KMS-11 (cell line): Measurements from ENCODE around the gene ADGRG2.

Experiments
- H2AFZ ChIP-seq: fragments of 200-600 bp; sonication (generic); 2 replicates; pipeline ENCODE4 v1.6.1; 2016; ENCODE audit warnings: antibody characterized with exemption, mixed run types, low read depth
- H3K27ac ChIP-seq: fragments of 200-600 bp; sonication (generic); 2 replicates; pipeline ENCODE4 v1.6.1; 2016; ENCODE audit warnings: mild to moderate bottlenecking, mixed run types
- H3K27me3 ChIP-seq: fragments of 200-600 bp; sonication (generic); 2 replicates; pipeline ENCODE4 v1.6.1; 2017; ENCODE audit warnings: mild to moderate bottlenecking, low read depth, mixed run types, moderate library complexity; ENCODE audit not compliant: insufficient read depth
- H3K36me3 ChIP-seq: fragments of 200-600 bp; sonication (generic); 2 replicates; pipeline ENCODE4 v1.6.1; 2017; ENCODE audit warnings: mild to moderate bottlenecking, mixed run types; ENCODE audit not compliant: insufficient read depth
- H3K4me1 ChIP-seq: fragments of 200-600 bp; sonication (generic); 2 replicates; pipeline ENCODE4 v1.6.1; 2016; ENCODE audit warnings: mild to moderate bottlenecking, low read depth, mixed run types; ENCODE audit not compliant: poor library complexity, severe bottlenecking
- H3K4me2 ChIP-seq: fragments of 200-600 bp; sonication (generic); 2 replicates; pipeline ENCODE4 v1.7.0; 2016; ENCODE audit warnings: mild to moderate bottlenecking, mixed run types
- H3K4me3 ChIP-seq: fragments of 200-600 bp; sonication (generic); IDR thresholded peaks from 2 replicates; pipeline ENCODE4 v1.6.1; 2017; ENCODE audit warnings: low read depth, low read length, mixed read lengths; ENCODE audit not compliant: insufficient read depth
- H3K79me2 ChIP-seq: fragments of 200-600 bp; sonication (generic); 2 replicates; pipeline ENCODE4 v1.6.1; 2016; ENCODE audit warnings: low read depth, mixed run types; ENCODE audit not compliant: insufficient read depth
- H3K9ac ChIP-seq: fragments of 200-600 bp; sonication (generic); 2 replicates; pipeline ENCODE4 v1.6.1; 2016; ENCODE audit warnings: mild to moderate bottlenecking, mixed run types
- H4K20me1 ChIP-seq: fragments of 200-600 bp; sonication (generic); 2 replicates; pipeline ENCODE4 v1.6.1; 2016; ENCODE audit warnings: mild to moderate bottlenecking, mixed run types; ENCODE audit not compliant: insufficient read depth
- CTCF ChIP-seq: fragments of 200-600 bp; sonication (generic); conservative IDR thresholded peaks from 2 replicates; pipeline ENCODE4 v1.6.1; 2017; ENCODE audit warnings: low read depth, mild to moderate bottlenecking, antibody characterized with exemption, low read length, moderate library complexity, mixed read lengths

ADGRG2 gene

GRCh38 chrX:19063030-19063429 is 59.2 kb downstream of the ADGRG2 start:
- no peak for TF ChIP-seq CTCF
- H3K36me3 ChIP-seq = no peaks in the 10 kb centered on the region
- no peaks in the 10 kb centered on the region for H3K79me2 ChIP-seq
- no peaks in the 10 kb centered on the region for H4K20me1 ChIP-seq
- no peak overlapping the region for H3K4me2 ChIP-seq
- no peak overlapping the region for H3K27ac ChIP-seq
- no peak overlapping the region for H3K4me3 ChIP-seq
- H2AFZ ChIP-seq = no peak overlapping the region
- H3K9ac ChIP-seq = no peak overlapping the region
- no peaks in the 10 kb centered on the region for H3K4me1 ChIP-seq
- no peaks in the 10 kb centered on the region for H3K27me3 ChIP-seq

GRCh38 chrX:19059067-19059466 is 63.2 kb downstream of the ADGRG2 start:
- no peak for TF ChIP-seq CTCF
- Histone ChIP-seq H3K4me2 (no peak overlapping the region), H3K4me1 (no peaks in the 10 kb centered on the region), H4K20me1 (no peaks in the 10 kb centered on the region), H3K79me2 (no peaks in the 10 kb centered on the region), H3K36me3 (no peaks in the 10 kb centered on the region), H3K9ac (no peak overlapping the region), H3K4me3 (no peak overlapping the region), H3K27me3 (no peaks in the 10 kb centered on the region), H3K27ac (no peak overlapping the region), H2AFZ (no peak overlapping the region)

GRCh38 chrX:19057856-19058255 is 64.4 kb downstream of the ADGRG2 start:
- Histone ChIP-seq H3K4me1 (no peaks in the 10 kb centered on the region), H3K79me2 (no peaks in the 10 kb centered on the region), H3K27ac (no peak overlapping the region), H3K4me2 (no peak overlapping the region), H3K27me3 (no peaks in the 10 kb centered on the region), H4K20me1 (no peaks in the 10 kb centered on the region), H3K9ac (no peak overlapping the region), H3K36me3 (no peaks in the 10 kb centered on the region), H2AFZ (no peak overlapping the region), H3K4me3 (no peak overlapping the region)
- no peak for TF ChIP-seq CTCF

- Histone ChIP-seq H3K9ac (no peak overlapping the region), H3K36me3 (no peaks in the 10 kb centered on the region), H3K79me2 (no peaks in the 10 kb centered on the region), H3K4me1 (no peaks in the 10 kb centered on the region), H3K27me3 (no peaks in the 10 kb centered on the region), H3K27ac (no peak overlapping the region), H3K4me2 (no peak overlapping the region), H4K20me1 (no peaks in the 10 kb centered on the region), H3K4me3 (no peak overlapping the region), H2AFZ (no peak overlapping the region)
- no peak for TF ChIP-seq CTCF
Measured at GRCh38 chrX:19049110-19049509, 73.2 kb downstream of the ADGRG2 start.
